Heart left ventricle (tissue), 16 donors: ENCODE measurements around the gene EIF4ENIF1. TPM values are rescaled to one million over a fixed set of nuclear protein-coding genes. Genes with fewer than 3 reads are reported as not detected.
A peak's percentile ranks its signal among the peaks of the same experiment; 100 is the strongest.
"Not testable (repeated sequence)": the region's sequence is repeated elsewhere in the genome, so short reads cannot be mapped to it uniquely, and the experiment has no call there.

Experiments
- ATAC-seq, 4 donors: fragments of 200-7000 bp; cut with Tn5 transposase; one replicate each; pipeline ENCODE4 v1.9.1; 2020 to 2022; ENCODE audit warnings: moderate library complexity in 4 of 4, mild to moderate bottlenecking in 3 of 4, moderate number of reproducible peaks in 1 of 4
- DNase-seq, 5 donors: peaks; one replicate each; pipeline ENCODE4 v3.0.0-alpha.2; 2020
- H3K27ac ChIP-seq, 12 donors: fragments of 200-600 bp; sonication (generic) in 4 of 12; one replicate each; pipeline versions ENCODE4 v1.5.0 to v1.8.0; 2016 to 2022; ENCODE audit warnings: mild to moderate bottlenecking in 2 of 12
- H3K27me3 ChIP-seq, 9 donors: fragments of 200-600 bp; sonication (generic) in 2 of 9; one replicate each; pipeline versions ENCODE4 v1.5.1 to v1.8.0; 2016 to 2022; ENCODE audit warnings: mild to moderate bottlenecking in 3 of 9
- H3K36me3 ChIP-seq, 9 donors: fragments of 200-600 bp; sonication (generic) in 2 of 9; one replicate each; pipeline versions ENCODE4 v1.5.0 to v1.8.0; 2018 to 2022; ENCODE audit warnings: mild to moderate bottlenecking in 2 of 9
- H3K4me1 ChIP-seq, 12 donors: fragments of 200-600 bp; sonication (generic) in 4 of 12; one replicate each; pipeline versions ENCODE4 v1.5.0 to v1.8.0; 2016 to 2022; ENCODE audit warnings: mild to moderate bottlenecking in 3 of 12
- H3K4me3 ChIP-seq, 12 donors: fragments of 200-600 bp; sonication (generic) in 4 of 12; one replicate each; pipeline versions ENCODE4 v1.5.0 to v1.8.0; 2017 to 2022; ENCODE audit warnings: mild to moderate bottlenecking in 9 of 12, moderate library complexity in 4 of 12
- H3K9me3 ChIP-seq, 12 donors: fragments of 200-600 bp; sonication (generic) in 4 of 12; one replicate each; pipeline versions ENCODE4 v1.5.0 to v1.8.0; 2016 to 2022; ENCODE audit warnings: mild to moderate bottlenecking in 1 of 12
- CTCF ChIP-seq, 12 donors: fragments of 200-600 bp; sonication (generic) in 4 of 12; IDR thresholded peaks; one replicate each; pipeline versions ENCODE4 v1.5.0 to v1.8.0; 2018 to 2022; ENCODE audit warnings: antibody characterized with exemption in 12 of 12, mild to moderate bottlenecking in 5 of 12
- POLR2A ChIP-seq, 2 donors: fragments of 450-650 bp; IDR thresholded peaks; one replicate each; pipeline ENCODE4 v1.6.1; 2017; ENCODE audit warnings: antibody characterized with exemption in 2 of 2, mild to moderate bottlenecking in 2 of 2, moderate library complexity in 2 of 2
- WGBS, 4 donors: extraction: QIAGEN DNeasy Blood & Tissue Kit in 2 of 4; methylation state at CpG; one replicate each; pipeline versions ENCODE4 v1.1.5 to v1.1.7; 2013 to 2018; 5-methylcytosine and 5-hydroxymethylcytosine counted together
- intact Hi-C, 10 donors: fragments of 100-400 bp; cut with DNase I; formaldehyde crosslinking; loops; one replicate each; pipeline versions ENCODE4 v1.11.1 to v1.14.2; 2022
- polyA plus RNA-seq, 2 donors: library from polyadenylated mRNA; stranded (reverse); fragments of 200-250 nt; gene quantifications; one replicate each; pipeline ENCODE4 v1.2.3, GENCODE V29; 2013
- total RNA-seq, 9 donors: library from RNA; depleted of rRNA in 2 of 9; stranded (reverse); fragments of >200 nt in 2 of 9; fragmentation: NEBNext Ultra II Directional in 3 of 9; extraction: Animal tissue kit (Norgen Biotek cat#: 25700) in 3 of 9; gene quantifications; one replicate each; pipeline versions ENCODE4 v1.1.0 to v1.2.4, GENCODE V29; 2016 to 2023
- donor health status: ischemic (EF 13 %, LVEDD 7.1; RV severe dilation, severe dysfunction).
- donor health status: healthy with polysubstance abuse.
- donor health status: DM: no; HTN: yes; CAD: no.
- donor health status: DM: no; HTN: no; CAD: no.
- donor health status: ischemic (EF 25% LVEDD 6.9; RV normal size, moderate dysfunction).
- donor health status: ischemic (EF 25% LVEDD 5.7; RV mildly dilated, moderate dysfunction).
- donor health status: healthy.
- donor health status: DM: yes; HTN: yes; CAD: no.
- donor health status: ischemic (EF 35%, LVEDD 5.7; RV mildly dilated, moderate dysfunction).
- donor health status: nonischemic (EF 11% LVEDD 7.7; RV severe dilation, severe dysfunction).
- donor health status: DM: yes; HTN: yes; CAD: no.
- donor health status: PGD.
- donor health status: ischemic (EF 29% LVEDD 5.4; RV normal size, mild dysfunction).
- donor health status: nonischemic (EF 23%, LVEDD 6.1; RV moderate dilation, normal function).

The EIF4ENIF1 gene
- total and polyA plus RNA-seq, 11 donors = 8.3 to 31.2 (median 22.5) TPM

- no peaks in the 10 kb centered on the region for H3K27me3 ChIP-seq
- H3K36me3 ChIP-seq = peaks cover 0 to 100% (median 100%) of the 10 kb centered on the region in 9 donors
- H3K9me3 ChIP-seq = no peaks in the 10 kb centered on the region
- H3K27ac ChIP-seq = no peak overlapping the region
- ATAC-seq = no peak
- no peaks in the 10 kb centered on the region for H3K4me1 ChIP-seq
- no peak overlapping the region for H3K4me3 ChIP-seq
- TF ChIP-seq CTCF (IDR thresholded peaks at IDR 0.05) (no peak), POLR2A (IDR thresholded peaks at IDR 0.05) (no peak)
- no peak for DNase-seq
- intact Hi-C loops = no loop called here
- WGBS, 4 donors = 94 to 96% (median 95%) methylated on average over 9 of the region's 9 CpGs
Measured at GRCh38 chr22:31425331-31426050, 64.2 kb downstream of the EIF4ENIF1 start.

GRCh38 chr22:31402350-31402749 is 87.3 kb downstream of the EIF4ENIF1 start:
- DNase-seq, H3K4me3 ChIP-seq, H3K27me3 ChIP-seq, H3K9me3 ChIP-seq, H3K27ac ChIP-seq, intact Hi-C loops, ATAC-seq: not testable (repeated sequence)
- H3K36me3 ChIP-seq = peaks cover 0 to 69% (median 57%) of the 10 kb centered on the region in 9 donors
- 85 to 90% (median 88%) methylated on average over 2 of the region's 2 CpGs for WGBS, 4 donors
- H3K4me1 ChIP-seq = peaks cover 3 to 27% (median 13%) of the 10 kb centered on the region in 12 donors

GRCh38 chr22:31400023-31400397 is 89.6 kb downstream of the EIF4ENIF1 start:
- 1 to 2% (median 2%) methylated on average over 11 of the region's 11 CpGs for WGBS, 4 donors
- H3K27me3 ChIP-seq = no peaks in the 10 kb centered on the region
- H3K9me3 ChIP-seq = no peaks in the 10 kb centered on the region
- DNase-seq (no peak), ATAC-seq (no peak)
- TF ChIP-seq CTCF (IDR thresholded peaks at IDR 0.05) (no peak), POLR2A (IDR thresholded peaks at IDR 0.05) (no peak)
- H3K4me1 ChIP-seq = peaks cover 3 to 22% (median 13%) of the 10 kb centered on the region in 12 donors
- H3K27ac ChIP-seq = peak overlapping the region; percentile 47 to 93 (median 89)
- intact Hi-C loops = no loop called here
- H3K36me3 ChIP-seq = peaks cover 0 to 46% (median 34%) of the 10 kb centered on the region in 9 donors
- peak overlapping the region; percentile 47 to 99 (median 81) for H3K4me3 ChIP-seq

- H3K4me3 ChIP-seq = peak within 1 kb of the TSS; percentile 47 to 99 (median 81)
- WGBS, 4 donors = 0 to 1% (median 1%) methylated on average over 44 to 72 of the region's 72 CpGs
- peak; percentile 98 to 99 (median 99) for DNase-seq
- no peaks in the 10 kb centered on the region for H3K27me3 ChIP-seq
- intact Hi-C loops = loop anchor here (1.0 to 5.0 kb wide), 4 partner anchors 52 to 98 kb away; partner anchors contain the start of genes PATZ1 (in 8 of the 10) and SFI1 (in 1 of the 10)
- no peaks in the 10 kb centered on the region for H3K9me3 ChIP-seq
- H3K4me1 ChIP-seq = peaks cover 3 to 22% (median 13%) of the 10 kb centered on the region in 12 donors
- peaks cover 0 to 40% (median 28%) of the 10 kb centered on the region in 9 donors for H3K36me3 ChIP-seq
- peak in 2 of 12 donors; percentile 11 to 17 for TF ChIP-seq CTCF (IDR thresholded peaks at IDR 0.05)
- peak; percentile 80 to 99 for TF ChIP-seq POLR2A (IDR thresholded peaks at IDR 0.05)
- peak; percentile 99 to 100 (median 100) for ATAC-seq
- H3K27ac ChIP-seq = peak within 1 kb of the TSS; percentile 47 to 93 (median 89)
Measured at GRCh38 chr22:31399211-31400022, 90.2 kb downstream of the EIF4ENIF1 start, which contains the start of gene DRG1. Gene DRG1 (plus strand): TSS chr22:31399604. CDS start chr22:31399684, 80 bp downstream.
